ENCODE results near the gene FSTL5. TPM values are rescaled to one million over a fixed set of nuclear protein-coding genes. Genes with fewer than 3 reads are reported as not detected.

The FSTL5 gene
- total and polyA plus RNA-seq, 2 of the 8 experiments (the other 6 are each of a cell fraction or from before 2014, with no cell fraction given), result 0.09 to 0.32 TPM

GRCh38 chr4:161525121-161525520 is 638.7 kb downstream of the FSTL5 start (continued):
- TF ChIP-seq CHD7 (IDR thresholded peaks at IDR 0.05; ENCODE audit: insufficient replicate concordance, low read length), result peak; percentile 70
- TF ChIP-seq NANOG (IDR thresholded peaks at IDR 0.05; ENCODE audit: insufficient read depth, low read depth, low read length, poor library complexity, severe bottlenecking), result peak; percentile 72
- no peak for TF ChIP-seq POLR2AphosphoS5 (IDR thresholded peaks at IDR 0.05; ENCODE audit: low read depth, low read length)
- no peak for TF ChIP-seq SP2 (IDR thresholded peaks at IDR 0.05; ENCODE audit: low read length)
- no peak for TF ChIP-seq TAF1 (IDR thresholded peaks at IDR 0.05; ENCODE audit: low read depth, low read length)
- no peak for TF ChIP-seq GTF2F1 (IDR thresholded peaks at IDR 0.05; ENCODE audit: borderline replicate concordance, low read depth, low read length)
- TF ChIP-seq RBBP5 (IDR thresholded peaks at IDR 0.05; ENCODE audit: borderline replicate concordance, low read depth, low read length), result no peak
- TF ChIP-seq JUN (IDR thresholded peaks at IDR 0.05; ENCODE audit: low read depth, low read length), result 0 out of 2 replicates have a peak, but pooled peaks have one; percentile 27
- TF ChIP-seq MAX (IDR thresholded peaks at IDR 0.05), result no peak
- no peak for TF ChIP-seq TEAD4 (IDR thresholded peaks at IDR 0.05; ENCODE audit: low read depth, low read length)

Data from H1 (cell line).